GM12873 (cell line): ENCODE results near the gene SH3GL2.

Source experiments
- CTCF ChIP-seq: IDR thresholded peaks from 2 replicates; pipeline ENCODE4 v1.5.1; 2012; ENCODE audit warnings: low read depth, mild to moderate bottlenecking, moderate library complexity, low read length, control low read depth; ENCODE audit not compliant: insufficient read depth; ENCODE audit errors: missing control alignments

Gene SH3GL2

GRCh38 chr9:17656889-17657288 lies 78.0 kb downstream of the SH3GL2 start:
- no peak for TF ChIP-seq CTCF

GRCh38 chr9:17658237-17658636 lies 79.4 kb downstream of the SH3GL2 start:
- TF ChIP-seq CTCF = no peak

DNA sequence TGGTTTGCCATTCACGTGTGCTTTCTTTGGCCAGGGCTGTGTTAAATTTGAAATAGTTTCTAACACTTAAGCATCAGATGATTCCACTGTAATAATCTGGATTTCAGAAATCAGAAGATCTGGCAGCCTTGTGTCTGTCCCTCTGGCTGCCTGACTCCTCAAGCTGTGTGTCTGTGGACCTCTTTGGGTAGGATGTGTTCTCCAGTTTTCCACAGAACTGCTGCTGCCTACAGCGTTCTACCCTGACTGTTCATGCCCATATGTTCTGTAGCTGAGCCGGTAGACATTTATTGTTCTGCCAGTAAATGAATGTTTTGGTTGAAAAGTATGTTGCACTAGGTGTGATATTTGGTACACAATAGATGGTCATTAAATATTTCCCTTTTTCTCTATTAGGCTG lies 81.3 kb downstream of the SH3GL2 start:
- no peak for TF ChIP-seq CTCF

DNA sequence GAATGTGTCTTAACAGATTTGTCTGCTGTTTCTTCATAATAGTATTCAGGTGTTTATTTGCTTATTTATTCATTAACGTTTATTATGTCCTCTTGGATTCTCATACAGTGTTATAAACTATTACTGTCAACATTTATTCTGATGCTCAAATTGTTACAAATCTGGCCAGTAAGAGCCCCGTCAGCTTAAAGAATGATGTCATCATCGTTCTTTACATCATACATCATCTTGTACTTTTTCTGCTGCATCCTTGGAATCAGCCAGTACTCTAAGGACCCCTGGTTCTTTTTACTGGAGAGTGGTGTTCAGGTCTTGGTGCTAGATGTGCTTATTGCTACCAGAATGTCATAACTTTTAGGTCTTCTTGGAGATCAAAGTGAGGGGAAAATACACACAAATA lies 86.6 kb downstream of the SH3GL2 start:
- TF ChIP-seq CTCF = no peak

- TF ChIP-seq CTCF = no peak
Observed at GRCh38 chr9:17669206-17669605, 90.3 kb downstream of the SH3GL2 start.

- no peak for TF ChIP-seq CTCF
Observed at GRCh38 chr9:17682684-17683083, 103.8 kb downstream of the SH3GL2 start.

DNA sequence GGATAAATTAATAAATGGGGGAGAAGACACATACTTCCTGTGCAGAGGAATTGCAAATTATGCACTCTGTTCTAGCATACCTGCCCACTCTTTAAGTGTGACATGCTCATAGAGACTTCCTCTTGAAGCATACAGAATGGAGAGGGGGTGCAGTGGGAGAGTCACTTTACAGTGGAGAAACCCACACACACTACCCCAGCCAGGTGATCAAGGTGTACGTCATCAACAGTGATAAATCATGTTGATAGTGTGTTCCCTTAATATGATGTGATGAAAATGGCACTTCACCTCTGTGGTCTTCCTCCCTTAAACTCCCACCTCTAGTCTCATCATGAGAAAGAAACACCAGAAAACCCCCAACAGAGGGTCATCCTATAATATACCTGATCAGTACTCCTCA lies 110.0 kb downstream of the SH3GL2 start:
- TF ChIP-seq CTCF = no peak
